ENCODE measurements around the gene KCNH2. TPM values are rescaled to one million over a fixed set of nuclear protein-coding genes. Genes with fewer than 3 reads are reported as not detected.

The KCNH2 gene
- total RNA-seq, 1 experiment from 2014 or later: 0.84 TPM

DNA sequence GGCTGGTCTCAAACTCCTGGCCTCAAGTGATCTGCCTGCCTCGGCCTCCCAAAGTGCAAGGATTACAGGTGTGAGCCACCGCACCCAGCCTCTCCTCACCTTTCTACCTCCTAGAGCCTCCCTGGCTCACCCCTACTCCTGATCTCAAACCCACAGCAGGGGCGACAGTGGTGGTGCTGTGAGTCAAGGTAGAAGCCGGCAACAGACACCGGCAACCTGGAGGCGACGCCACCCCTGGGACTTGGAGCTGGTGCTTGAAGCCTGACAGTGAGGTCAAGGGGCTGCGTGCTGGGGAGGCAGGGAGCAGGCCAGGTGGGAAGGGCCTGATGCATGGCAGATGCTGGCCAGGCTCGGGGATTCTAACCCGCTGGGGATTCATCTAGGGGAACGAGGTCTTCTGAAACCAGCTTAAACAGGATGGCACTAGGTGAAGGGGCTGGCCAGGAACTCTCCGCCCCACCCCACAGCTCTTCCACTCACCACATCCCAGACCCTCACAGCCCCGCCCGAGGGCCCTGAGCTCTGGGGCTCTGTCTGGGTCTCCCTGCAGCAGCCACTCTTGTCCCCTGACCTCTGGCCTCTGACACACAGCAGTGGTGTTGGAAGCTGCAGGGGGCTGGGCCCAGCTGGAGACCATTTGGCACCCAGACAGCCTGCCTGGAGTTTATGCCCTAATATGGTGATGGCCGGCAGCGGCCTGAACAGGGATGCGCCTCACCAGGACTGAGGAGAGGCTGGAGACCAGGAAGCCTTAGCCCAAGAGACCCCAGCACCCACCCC lies 16.4 kb downstream of the KCNH2 start:
- H4K20me1 ChIP-seq (ENCODE audit: low read length): no peaks in the 10 kb centered on the region
- H3K4me1 ChIP-seq (ENCODE audit: insufficient read depth, low read length): no peaks in the 10 kb centered on the region
- no peaks in the 10 kb centered on the region for H3K27me3 ChIP-seq (ENCODE audit: low read length)
- no peaks in the 10 kb centered on the region for H3F3A ChIP-seq (ENCODE audit: low read length, unreplicated experiment)
- no peak overlapping the region for H3K9ac ChIP-seq (ENCODE audit: low read length)
- H3K4me2 ChIP-seq (ENCODE audit: low read length): no peak overlapping the region
- TF ChIP-seq EZH2phosphoT487 (IDR thresholded peaks at IDR 0.05; ENCODE audit: borderline replicate concordance, low read length): no peak
- TF ChIP-seq, protein P1, sequence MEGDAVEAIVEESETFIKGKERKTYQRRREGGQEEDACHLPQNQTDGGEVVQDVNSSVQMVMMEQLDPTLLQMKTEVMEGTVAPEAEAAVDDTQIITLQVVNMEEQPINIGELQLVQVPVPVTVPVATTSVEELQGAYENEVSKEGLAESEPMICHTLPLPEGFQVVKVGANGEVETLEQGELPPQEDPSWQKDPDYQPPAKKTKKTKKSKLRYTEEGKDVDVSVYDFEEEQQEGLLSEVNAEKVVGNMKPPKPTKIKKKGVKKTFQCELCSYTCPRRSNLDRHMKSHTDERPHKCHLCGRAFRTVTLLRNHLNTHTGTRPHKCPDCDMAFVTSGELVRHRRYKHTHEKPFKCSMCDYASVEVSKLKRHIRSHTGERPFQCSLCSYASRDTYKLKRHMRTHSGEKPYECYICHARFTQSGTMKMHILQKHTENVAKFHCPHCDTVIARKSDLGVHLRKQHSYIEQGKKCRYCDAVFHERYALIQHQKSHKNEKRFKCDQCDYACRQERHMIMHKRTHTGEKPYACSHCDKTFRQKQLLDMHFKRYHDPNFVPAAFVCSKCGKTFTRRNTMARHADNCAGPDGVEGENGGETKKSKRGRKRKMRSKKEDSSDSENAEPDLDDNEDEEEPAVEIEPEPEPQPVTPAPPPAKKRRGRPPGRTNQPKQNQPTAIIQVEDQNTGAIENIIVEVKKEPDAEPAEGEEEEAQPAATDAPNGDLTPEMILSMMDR (conservative IDR thresholded peaks at IDR 0.05; ENCODE audit: low read depth, low read length): no peak
- TF ChIP-seq EZH2 (IDR thresholded peaks at IDR 0.05; ENCODE audit: low read length, unreplicated experiment): no peak
- CTCF ChIA-PET: no interaction called here
- no peaks in the 10 kb centered on the region for H3K9me3 ChIP-seq (ENCODE audit: low read length)
- intact Hi-C loops (cut with micrococcal nuclease): loop anchor here (2.0 kb wide), 1 partner anchor 57 kb away; no protein-coding TSS in a partner anchor
- no peak overlapping the region for H2AFZ ChIP-seq (ENCODE audit: low read length)
- no peak for ATAC-seq
- DNase-seq: no peak
- H3K36me3 ChIP-seq (ENCODE audit: low read depth, low read length): no peaks in the 10 kb centered on the region
- no TSS peak for BruUV-seq (replicated peaks)
- no peak overlapping the region for H3K27ac ChIP-seq (ENCODE audit: low read length)
- H3K9me2 ChIP-seq (replicated peaks; ENCODE audit: low read length): no peaks in the 10 kb centered on the region
- POLR2A ChIA-PET (ENCODE audit: unreplicated experiment): no interaction called here
- no peaks in the 10 kb centered on the region for H3K79me2 ChIP-seq (ENCODE audit: low read length)
- no peak overlapping the region for H3K4me3 ChIP-seq (ENCODE audit: low read length)

DNA sequence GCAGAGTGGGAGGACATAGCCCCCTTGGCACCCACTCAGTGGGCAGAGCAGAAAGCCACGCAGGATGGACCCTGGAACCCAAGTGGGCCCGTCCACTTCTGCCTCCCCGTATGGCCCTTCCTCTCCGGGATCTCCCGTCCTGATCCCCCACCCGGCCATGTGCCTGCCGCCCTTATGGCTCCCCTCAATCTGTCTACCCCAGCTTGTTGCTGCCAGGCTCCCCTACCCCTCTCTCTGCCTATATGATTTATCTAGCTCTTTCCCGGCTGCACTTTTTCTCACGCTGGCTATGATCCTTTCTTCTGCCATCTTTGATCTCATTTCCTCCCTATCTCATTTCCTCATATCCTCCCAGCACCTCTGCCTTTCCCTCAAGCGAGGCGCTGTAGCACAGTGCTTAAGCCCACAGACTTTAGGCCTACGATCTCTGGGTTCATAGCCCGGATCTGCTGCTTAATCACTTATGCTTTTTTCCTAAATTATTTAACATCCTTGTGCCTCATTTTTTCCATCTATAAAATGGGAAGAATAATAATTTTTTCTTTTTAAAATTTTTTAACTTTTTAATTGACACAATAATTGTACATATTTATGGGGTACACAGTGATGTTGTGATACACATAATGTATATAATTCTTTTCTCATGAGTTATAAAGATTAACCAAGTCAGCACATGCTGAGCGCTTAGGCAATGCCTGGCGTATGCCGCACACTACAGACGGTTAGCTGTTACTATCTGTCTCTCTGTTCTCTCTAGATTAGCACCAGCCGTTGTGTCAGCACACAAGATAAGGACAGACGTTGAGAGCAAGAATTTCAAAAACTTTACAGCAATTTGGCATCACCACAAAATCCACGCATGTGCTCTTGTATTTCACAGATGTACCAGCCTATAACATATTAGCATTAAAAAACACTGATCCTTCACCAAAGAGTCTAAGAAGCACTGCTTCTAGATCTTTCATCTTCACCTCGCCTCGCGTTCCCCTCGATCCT lies 18.1 kb downstream of the KCNH2 start:
- no peak overlapping the region for H2AFZ ChIP-seq (ENCODE audit: low read length)
- H3K36me3 ChIP-seq (ENCODE audit: low read depth, low read length): no peaks in the 10 kb centered on the region
- POLR2A ChIA-PET (ENCODE audit: unreplicated experiment): no interaction called here
- H3K9me2 ChIP-seq (replicated peaks; ENCODE audit: low read length): no peaks in the 10 kb centered on the region
- H3K27me3 ChIP-seq (ENCODE audit: low read length): no peaks in the 10 kb centered on the region
- no peaks in the 10 kb centered on the region for H3K4me1 ChIP-seq (ENCODE audit: insufficient read depth, low read length)
- H3K9ac ChIP-seq (ENCODE audit: low read length): no peak overlapping the region
- no peak overlapping the region for H3K27ac ChIP-seq (ENCODE audit: low read length)
- H4K20me1 ChIP-seq (ENCODE audit: low read length): no peaks in the 10 kb centered on the region
- no peak overlapping the region for H3K4me2 ChIP-seq (ENCODE audit: low read length)
- no peak for ATAC-seq
- no peaks in the 10 kb centered on the region for H3K9me3 ChIP-seq (ENCODE audit: low read length)
- TF ChIP-seq EZH2 (IDR thresholded peaks at IDR 0.05; ENCODE audit: low read length, unreplicated experiment) (no peak), EZH2phosphoT487 (IDR thresholded peaks at IDR 0.05; ENCODE audit: borderline replicate concordance, low read length) (no peak)
- TF ChIP-seq, protein P1 (conservative IDR thresholded peaks at IDR 0.05; ENCODE audit: low read depth, low read length): no peak
- no peaks in the 10 kb centered on the region for H3K79me2 ChIP-seq (ENCODE audit: low read length)
- CTCF ChIA-PET: interaction anchor here (0.6 kb wide), 1 partner anchor 52 kb away, joined by 3 read pairs; no protein-coding TSS in a partner anchor
- H3K4me3 ChIP-seq (ENCODE audit: low read length): no peak overlapping the region
- BruUV-seq (replicated peaks): no TSS peak
- no peak for DNase-seq
- intact Hi-C loops (cut with micrococcal nuclease): no loop called here
- no peaks in the 10 kb centered on the region for H3F3A ChIP-seq (ENCODE audit: low read length, unreplicated experiment)
